Measurements from ENCODE around the gene IL4R. TPM values are rescaled to one million over a fixed set of nuclear protein-coding genes. Genes with fewer than 3 reads are reported as not detected.
A peak's percentile ranks its signal among the peaks of the same experiment; 100 is the strongest.
"Not testable (repeated sequence)": the region's sequence is repeated elsewhere in the genome, so short reads cannot be mapped to it uniquely, and the experiment has no call there.

Gene IL4R
- total RNA-seq, 2 donors from 2014 or later = 30.7 to 89.2 TPM

GRCh38 chr16:27328937-27329336, 15.2 kb downstream of the IL4R start:
- no peak for TF ChIP-seq POLR2AphosphoS5 (IDR thresholded peaks at IDR 0.05)
- no peak for TF ChIP-seq CTCF (IDR thresholded peaks at IDR 0.05)
- intact Hi-C loops (cut with DNase I) = no loop called here
- no peak for DNase-seq (ENCODE audit: low spot score)
- no peaks in the 10 kb centered on the region for H3K9me3 ChIP-seq
- no peak overlapping the region for H3K4me3 ChIP-seq
- H3K27ac ChIP-seq = peak overlapping the region; percentile 63 to 80
- H3K27me3 ChIP-seq (replicated peaks; ENCODE audit: insufficient read depth) = no peaks in the 10 kb centered on the region
- 93% methylated on average over 5 of the region's 5 CpGs for WGBS
- no peaks in the 10 kb centered on the region for H3K36me3 ChIP-seq
- peaks cover 7% of the 10 kb centered on the region for H3K4me1 ChIP-seq (replicated peaks)

- H3K27ac ChIP-seq = peak overlapping the region; percentile 63 to 80
- H3K27me3 ChIP-seq (replicated peaks; ENCODE audit: insufficient read depth); DNase-seq (ENCODE audit: low spot score); H3K4me3 ChIP-seq; H3K36me3 ChIP-seq; H3K4me1 ChIP-seq (replicated peaks); H3K9me3 ChIP-seq: not testable (repeated sequence)
- intact Hi-C loops (cut with DNase I) = loop anchor here (5.0 kb wide), 1 partner anchor 87 kb away; no protein-coding TSS in a partner anchor
- 54% methylated on average over 8 of the region's 8 CpGs for WGBS
Measured at GRCh38 chr16:27329376-27330079, 15.8 kb downstream of the IL4R start.

GRCh38 chr16:27330542-27330941, 16.8 kb downstream of the IL4R start:
- Histone ChIP-seq H3K27ac (peak overlapping the region; percentile 63 to 80), H3K27me3 (replicated peaks; ENCODE audit: insufficient read depth) (no peaks in the 10 kb centered on the region), H3K36me3 (no peaks in the 10 kb centered on the region), H3K4me3 (no peak overlapping the region), H3K4me1 (replicated peaks) (peaks cover 7% of the 10 kb centered on the region), H3K9me3 (no peaks in the 10 kb centered on the region)
- TF ChIP-seq CTCF (IDR thresholded peaks at IDR 0.05) (no peak), POLR2AphosphoS5 (IDR thresholded peaks at IDR 0.05) (peak; percentile 73), POLR2A (IDR thresholded peaks at IDR 0.05) (no peak)
- intact Hi-C loops (cut with DNase I) = loop anchor here (5.0 kb wide), 1 partner anchor 88 kb away; no protein-coding TSS in a partner anchor
- 65% methylated on average over 5 of the region's 5 CpGs for WGBS
- DNase-seq (ENCODE audit: low spot score) = no peak

GRCh38 chr16:27332105-27332504, 18.3 kb downstream of the IL4R start:
- Histone ChIP-seq H3K27ac (peak overlapping the region in 1 of 2 donors; percentile 80), H3K27me3 (replicated peaks; ENCODE audit: insufficient read depth) (no peaks in the 10 kb centered on the region), H3K4me3 (no peak overlapping the region), H3K4me1 (replicated peaks) (peaks cover 7% of the 10 kb centered on the region), H3K9me3 (no peaks in the 10 kb centered on the region), H3K36me3 (no peaks in the 10 kb centered on the region)
- 80% methylated on average over 6 of the region's 6 CpGs for WGBS
- intact Hi-C loops (cut with DNase I) = loop anchor here (5.0 kb wide), 1 partner anchor 90 kb away; no protein-coding TSS in a partner anchor
- DNase-seq (ENCODE audit: low spot score) = no peak
- TF ChIP-seq POLR2A (IDR thresholded peaks at IDR 0.05) (no peak), POLR2AphosphoS5 (IDR thresholded peaks at IDR 0.05) (no peak), CTCF (IDR thresholded peaks at IDR 0.05) (no peak)

- no peaks in the 10 kb centered on the region for H3K4me1 ChIP-seq (replicated peaks)
- intact Hi-C loops (cut with DNase I) = loop anchor here (5.0 kb wide), 1 partner anchor 91 kb away; no protein-coding TSS in a partner anchor
- TF ChIP-seq POLR2A (IDR thresholded peaks at IDR 0.05) = no peak
- TF ChIP-seq CTCF (IDR thresholded peaks at IDR 0.05) = no peak
- no peak for TF ChIP-seq POLR2AphosphoS5 (IDR thresholded peaks at IDR 0.05)
- no peaks in the 10 kb centered on the region for H3K36me3 ChIP-seq
- no peak overlapping the region for H3K4me3 ChIP-seq
- no peaks in the 10 kb centered on the region for H3K9me3 ChIP-seq
- no peak for DNase-seq (ENCODE audit: low spot score)
- H3K27me3 ChIP-seq (replicated peaks; ENCODE audit: insufficient read depth) = no peaks in the 10 kb centered on the region
- 69% methylated on average over 6 of the region's 6 CpGs for WGBS
- peak overlapping the region in 1 of 2 donors; percentile 80 for H3K27ac ChIP-seq
Measured at GRCh38 chr16:27333104-27333503, 19.3 kb downstream of the IL4R start.
